Brain pericyte (primary cell): ENCODE results near the gene MRPL34.
A peak's percentile ranks its signal among the peaks of the same experiment; 100 is the strongest.

Source experiments
- DNase-seq: peaks from one replicate; pipeline ENCODE4 v3.0.0-alpha.2; 2012; ENCODE audit warnings: low read depth, low spot score

The MRPL34 gene

DNA sequence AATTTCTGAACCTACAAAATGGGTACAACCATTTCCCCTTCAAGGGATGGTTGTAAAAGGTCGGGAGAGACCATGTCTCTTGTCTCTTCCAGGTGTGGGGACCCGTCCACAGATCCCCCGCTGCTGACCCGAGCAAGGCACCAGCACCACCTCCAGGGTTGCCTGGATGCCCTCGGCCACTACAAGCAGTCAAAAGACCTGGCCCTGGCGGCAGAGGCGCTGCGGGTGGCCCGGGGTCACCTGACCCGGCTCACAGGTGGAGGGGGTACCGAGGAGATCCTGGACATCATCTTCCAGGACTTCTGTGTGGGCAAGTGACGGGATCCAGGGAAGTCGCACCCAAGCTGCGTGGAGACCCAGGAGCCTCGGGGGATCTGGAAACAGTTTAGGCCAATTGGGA is 35.7 kb downstream of the MRPL34 start:
- DNase-seq: no peak

DNA sequence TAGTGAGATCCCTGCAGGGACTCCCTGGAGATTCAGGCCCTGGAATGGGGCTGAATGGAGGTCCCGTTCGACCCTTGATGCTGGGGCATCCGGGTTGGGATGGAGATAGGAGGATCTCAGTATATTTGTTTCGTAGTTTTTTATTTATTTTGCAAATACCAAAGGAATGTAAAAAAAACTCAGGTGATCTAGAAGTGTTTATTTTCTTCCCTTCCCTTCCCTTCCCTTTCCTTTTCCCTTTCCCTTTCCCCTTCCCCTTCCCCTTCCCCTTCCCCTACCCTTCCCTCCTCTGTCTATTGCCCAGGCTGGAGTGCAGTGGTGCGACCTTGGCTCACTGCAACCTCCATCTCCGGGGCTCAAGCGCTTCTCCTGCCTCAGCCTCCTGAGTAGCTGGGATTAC is 36.2 kb downstream of the MRPL34 start:
- DNase-seq: no peak

DNA sequence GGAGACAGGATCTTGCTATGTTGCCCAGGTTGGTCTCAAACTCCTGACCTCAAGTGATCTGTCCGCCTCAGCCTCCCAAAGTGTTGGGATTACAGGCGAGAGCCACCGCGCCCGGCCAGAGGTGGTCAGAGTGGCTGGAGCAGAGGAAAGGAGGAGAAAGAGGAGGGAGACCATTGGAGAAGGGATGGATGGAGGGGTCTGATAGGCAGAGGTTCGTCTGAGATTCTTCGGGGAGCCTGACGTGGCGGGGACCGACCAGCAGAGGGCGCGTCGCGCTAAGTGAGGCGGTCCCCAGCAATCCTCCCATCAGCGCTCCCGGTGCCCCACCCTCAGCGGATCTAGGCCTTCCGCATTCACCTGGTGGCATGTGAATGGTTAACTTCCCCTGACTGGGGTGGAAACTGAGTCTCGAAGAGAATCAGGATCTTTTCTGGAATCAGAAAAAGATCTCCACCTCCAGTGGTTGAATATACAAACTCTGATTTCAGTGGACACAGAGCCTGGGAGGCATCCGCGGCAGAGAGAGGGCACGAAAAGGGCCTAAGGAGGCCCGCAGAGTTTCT is 40.5 kb downstream of the MRPL34 start:
- DNase-seq: no peak

DNA sequence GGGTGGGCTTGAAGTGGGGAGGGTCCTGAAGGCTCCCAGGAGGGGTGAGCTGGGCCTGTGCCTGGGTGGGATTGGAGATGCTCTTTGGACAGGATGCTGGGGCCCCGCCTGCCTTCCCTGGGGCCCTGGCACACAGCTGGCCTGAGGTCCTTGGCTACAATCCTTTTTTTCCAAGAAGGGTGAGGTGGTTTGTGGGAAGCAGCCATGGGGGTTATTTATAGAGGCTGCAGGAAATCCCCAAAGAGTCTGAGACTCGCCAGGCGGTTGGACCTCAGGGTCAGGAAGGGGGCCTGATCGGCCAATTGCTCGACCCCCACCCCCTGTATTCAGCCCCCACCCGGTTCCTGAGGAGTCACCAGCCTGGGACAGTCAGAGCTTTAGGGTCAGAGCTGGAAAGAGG is 41.7 kb downstream of the MRPL34 start:
- no peak for DNase-seq

DNA sequence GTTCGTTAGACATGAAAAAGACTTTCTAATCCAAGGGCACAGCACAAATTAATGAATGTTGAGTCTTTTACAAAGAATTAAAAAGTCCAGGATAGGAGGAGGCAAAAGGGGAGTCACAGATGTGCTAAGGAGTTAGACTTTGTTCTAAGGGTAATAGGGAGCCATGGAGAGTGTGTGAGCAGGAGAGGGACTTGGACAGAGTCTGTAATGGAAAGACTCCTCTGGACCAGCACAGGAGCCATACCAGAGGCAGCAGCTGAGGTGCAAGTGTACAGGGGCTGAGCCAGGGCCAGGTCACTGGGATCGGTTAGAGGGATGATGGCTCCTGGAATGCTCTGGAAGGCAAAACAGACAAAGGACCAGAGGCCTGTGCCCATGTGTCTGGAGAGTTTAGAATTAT is 42.2 kb downstream of the MRPL34 start:
- no peak for DNase-seq

DNA sequence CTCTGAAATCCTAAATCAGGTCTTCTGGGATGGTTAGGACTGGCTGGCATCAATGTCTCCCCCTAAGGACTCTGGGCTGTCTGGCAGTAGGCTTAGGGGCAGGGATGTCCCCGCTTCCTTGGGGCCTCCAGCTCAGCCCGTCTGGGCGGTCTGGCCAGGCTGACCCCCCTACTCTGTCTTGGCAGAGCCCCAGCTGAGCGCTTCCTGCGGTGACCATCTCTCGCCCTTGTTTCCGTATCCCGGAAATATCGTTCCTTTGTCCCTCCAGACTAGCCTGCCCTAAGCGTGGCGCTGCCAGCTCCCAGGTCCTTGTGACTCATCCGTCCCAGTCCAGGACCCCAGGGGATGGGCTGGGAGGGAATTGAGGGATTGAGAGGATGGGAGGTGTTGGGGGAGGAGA is 43.0 kb downstream of the MRPL34 start:
- DNase-seq: peak; percentile 46

DNA sequence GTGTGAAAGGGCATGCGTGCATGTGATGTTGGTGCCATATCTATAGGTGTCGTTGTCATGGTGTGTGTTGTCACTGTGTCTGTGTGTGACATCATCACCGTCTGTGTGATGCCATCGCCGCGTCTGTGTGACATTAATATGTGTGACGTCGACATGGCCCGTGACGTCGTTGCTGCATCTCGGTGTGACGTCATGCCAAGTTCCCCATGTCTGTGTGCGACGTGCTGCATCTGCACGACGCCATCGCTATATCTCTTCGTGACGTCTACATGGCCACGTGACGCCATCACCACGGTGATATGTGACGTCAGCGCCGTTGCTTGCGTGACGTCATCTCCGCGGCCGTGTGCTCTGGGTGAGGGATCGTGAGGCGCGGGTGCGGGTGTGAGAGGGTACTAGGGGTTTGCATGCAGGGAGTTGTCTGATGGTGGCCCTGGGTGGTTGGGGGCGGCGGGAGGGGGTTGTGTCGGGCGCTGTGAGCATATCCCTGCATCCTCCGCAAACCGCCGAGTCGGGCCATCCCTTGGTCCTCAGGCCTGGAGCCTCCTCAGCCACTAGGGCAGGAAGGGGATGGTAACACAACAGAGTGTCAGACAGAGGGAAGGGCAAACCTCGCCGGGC is 46.3 kb downstream of the MRPL34 start:
- no peak for DNase-seq

DNA sequence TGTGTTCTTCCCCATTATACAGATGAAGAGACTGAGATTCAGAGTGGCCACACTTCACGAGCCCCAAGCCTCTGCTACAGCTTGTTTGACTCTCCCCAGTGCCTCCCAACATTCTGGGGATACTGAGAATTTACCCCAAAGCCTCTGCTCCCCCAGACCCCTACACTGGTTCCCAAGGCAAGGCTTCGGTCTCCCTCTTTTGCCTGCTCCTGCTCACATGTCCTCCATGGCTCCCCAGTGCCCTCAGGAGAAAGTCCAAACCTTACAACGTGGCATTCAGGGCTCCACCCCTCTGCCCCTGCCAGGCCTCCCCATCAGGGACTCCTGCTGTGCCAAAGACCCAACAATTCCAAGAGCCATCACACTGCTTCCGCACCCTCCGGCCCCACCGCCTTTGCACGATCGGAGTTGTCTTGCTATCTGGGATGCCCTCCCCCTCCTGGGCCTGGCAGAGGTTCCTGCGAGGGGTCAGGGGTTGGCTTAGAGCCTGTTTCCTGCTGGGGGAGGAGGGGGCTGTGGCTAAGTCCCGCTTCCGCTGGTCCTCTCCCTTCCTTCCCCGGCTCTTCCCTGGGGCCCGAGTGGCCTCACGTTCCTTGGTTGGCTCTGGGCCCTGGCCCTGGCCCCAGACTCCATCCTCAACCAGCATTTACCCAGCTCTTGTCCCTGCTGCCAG is 47.1 kb downstream of the MRPL34 start:
- no peak for DNase-seq

DNA sequence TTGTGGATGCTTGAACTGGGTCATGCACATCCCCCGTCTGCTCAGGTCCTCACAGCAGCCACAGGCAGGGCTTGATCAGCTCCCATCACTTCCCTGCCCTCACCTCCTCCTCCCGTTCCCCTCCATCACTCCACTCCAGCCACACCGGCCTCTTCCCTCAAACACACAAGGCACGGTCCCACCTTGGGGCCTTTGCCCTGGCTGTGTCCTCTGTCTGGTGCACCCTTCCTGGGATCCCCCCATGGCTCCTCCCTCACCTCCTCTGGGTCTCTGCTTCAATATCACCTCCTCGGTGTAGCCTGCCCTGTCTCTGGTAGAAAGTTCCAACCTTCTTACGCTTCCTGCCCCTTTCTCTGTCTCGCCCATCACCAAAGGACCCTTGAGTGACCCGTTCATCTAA is 47.7 kb downstream of the MRPL34 start:
- no peak for DNase-seq
